Measurements from ENCODE around the gene ANO2.

The ANO2 gene

DNA sequence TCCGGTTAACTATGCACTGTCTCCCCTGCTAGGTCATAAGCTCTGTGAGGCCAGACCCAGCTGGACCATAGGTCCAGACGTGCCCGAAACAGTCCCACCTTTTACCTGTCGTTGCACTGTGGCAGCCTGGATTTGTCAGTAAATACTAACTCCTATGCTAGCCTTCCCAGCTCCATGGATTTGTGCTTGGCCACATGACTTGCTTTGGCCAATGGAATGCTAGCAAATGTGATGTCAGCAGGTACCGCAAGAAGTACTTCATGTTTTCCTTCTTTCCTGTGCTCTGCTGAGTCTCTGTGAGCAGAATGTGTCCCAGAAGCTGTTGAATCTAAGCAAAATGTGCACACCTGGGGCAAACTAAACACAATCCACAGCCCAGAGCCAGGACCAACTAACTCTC is 157.2 kb downstream of the ANO2 start:
- H3K4me1 ChIP-seq (ENCODE audit: insufficient read depth, insufficient read length): peaks cover 6% of the 10 kb centered on the region
- H3K36me3 ChIP-seq (ENCODE audit: insufficient read depth, insufficient read length, low read length): no peaks in the 10 kb centered on the region
- H3K4me3 ChIP-seq (ENCODE audit: insufficient read length, low read depth): no peak overlapping the region
- H3K9ac ChIP-seq (ENCODE audit: insufficient read length, low read depth): no peak overlapping the region
- no peak for DNase-seq (ENCODE audit: low read depth, low spot score)
- peaks cover 17% of the 10 kb centered on the region; the same call in 1 of the 2 replicates for H3K9me3 ChIP-seq (ENCODE audit: insufficient read depth, low read length)
- TF ChIP-seq YY1 (IDR thresholded peaks at IDR 0.05; ENCODE audit: insufficient read depth, insufficient read length) (no peak), SUZ12 (IDR thresholded peaks at IDR 0.05; ENCODE audit: extremely low read depth, insufficient read depth, insufficient read length) (no peak), ZNF274 (IDR thresholded peaks at IDR 0.05; ENCODE audit: low read depth, low read length) (no peak)
- no peaks in the 10 kb centered on the region for H3K27me3 ChIP-seq (ENCODE audit: insufficient read depth, insufficient read length)

DNA sequence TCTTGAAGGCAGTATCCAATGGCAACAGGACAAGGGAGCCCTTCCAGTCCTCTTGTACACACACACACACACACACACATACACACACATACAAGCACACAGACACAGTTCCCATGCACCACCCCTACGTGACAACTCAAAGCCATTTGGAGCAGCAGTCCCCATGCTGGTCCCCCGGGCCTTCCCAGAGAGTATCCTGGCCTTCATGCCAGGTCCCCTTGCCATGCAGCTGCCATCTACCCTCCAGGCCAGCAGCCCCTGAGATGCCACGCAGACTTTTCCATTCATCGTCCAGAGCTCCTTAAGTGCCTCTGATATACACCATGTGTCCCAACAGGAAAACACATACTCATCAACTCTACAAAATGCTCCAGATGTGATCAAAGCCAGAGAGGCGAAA is 159.5 kb downstream of the ANO2 start:
- Histone ChIP-seq H3K36me3 (ENCODE audit: insufficient read depth, insufficient read length, low read length) (no peaks in the 10 kb centered on the region), H3K27me3 (ENCODE audit: insufficient read depth, insufficient read length) (no peaks in the 10 kb centered on the region), H3K9me3 (ENCODE audit: insufficient read depth, low read length) (peaks cover 22% of the 10 kb centered on the region; the same call in 1 of the 2 replicates), H3K4me1 (ENCODE audit: insufficient read depth, insufficient read length) (peaks cover 4% of the 10 kb centered on the region), H3K9ac (ENCODE audit: insufficient read length, low read depth) (no peak overlapping the region), H3K4me3 (ENCODE audit: insufficient read length, low read depth) (no peak overlapping the region)
- no peak for DNase-seq (ENCODE audit: low read depth, low spot score)
- TF ChIP-seq SUZ12 (IDR thresholded peaks at IDR 0.05; ENCODE audit: extremely low read depth, insufficient read depth, insufficient read length) (no peak), ZNF274 (IDR thresholded peaks at IDR 0.05; ENCODE audit: low read depth, low read length) (no peak), YY1 (IDR thresholded peaks at IDR 0.05; ENCODE audit: insufficient read depth, insufficient read length) (no peak)

DNA sequence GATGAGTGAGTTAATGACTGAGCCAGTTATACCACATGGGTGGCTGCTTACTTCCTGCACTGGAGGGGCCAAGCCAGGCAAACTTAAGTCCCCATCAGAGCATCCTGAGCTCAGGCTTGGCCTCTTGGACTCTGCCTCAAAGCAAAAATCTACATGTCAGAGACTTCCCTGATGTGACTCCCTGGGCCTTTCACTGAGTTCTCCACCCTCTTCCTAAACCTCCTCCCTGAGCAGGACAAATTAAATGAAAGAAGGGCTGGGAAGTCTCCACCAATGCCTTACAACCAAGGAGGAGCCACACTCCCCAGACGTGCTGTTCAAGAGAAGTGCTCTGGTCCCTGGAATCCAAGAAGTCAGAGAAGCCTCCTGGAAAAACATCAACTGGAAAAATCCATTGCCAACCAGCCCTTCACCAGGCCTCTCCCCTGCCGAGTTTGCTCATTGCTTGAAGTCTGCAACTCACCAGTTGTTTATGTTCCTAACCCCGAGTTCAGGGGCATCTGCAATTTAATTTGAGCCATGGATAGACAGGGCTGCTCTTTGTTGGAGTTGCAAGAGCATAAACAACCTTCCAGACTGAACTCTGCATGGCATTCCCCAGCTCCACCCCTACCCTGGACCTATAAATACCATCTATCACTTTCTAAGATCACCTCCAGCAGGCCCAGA is 160.5 kb downstream of the ANO2 start:
- no peak for DNase-seq (ENCODE audit: low read depth, low spot score)
- Histone ChIP-seq H3K27me3 (ENCODE audit: insufficient read depth, insufficient read length) (no peaks in the 10 kb centered on the region), H3K4me1 (ENCODE audit: insufficient read depth, insufficient read length) (peaks cover 3% of the 10 kb centered on the region), H3K9ac (ENCODE audit: insufficient read length, low read depth) (no peak overlapping the region), H3K4me3 (ENCODE audit: insufficient read length, low read depth) (no peak overlapping the region), H3K9me3 (ENCODE audit: insufficient read depth, low read length) (peaks cover 22% of the 10 kb centered on the region; the same call in 1 of the 2 replicates), H3K36me3 (ENCODE audit: insufficient read depth, insufficient read length, low read length) (no peaks in the 10 kb centered on the region)
- no peak for TF ChIP-seq SUZ12 (IDR thresholded peaks at IDR 0.05; ENCODE audit: extremely low read depth, insufficient read depth, insufficient read length)
- no peak for TF ChIP-seq YY1 (IDR thresholded peaks at IDR 0.05; ENCODE audit: insufficient read depth, insufficient read length)
- TF ChIP-seq ZNF274 (IDR thresholded peaks at IDR 0.05; ENCODE audit: low read depth, low read length): no peak

DNA sequence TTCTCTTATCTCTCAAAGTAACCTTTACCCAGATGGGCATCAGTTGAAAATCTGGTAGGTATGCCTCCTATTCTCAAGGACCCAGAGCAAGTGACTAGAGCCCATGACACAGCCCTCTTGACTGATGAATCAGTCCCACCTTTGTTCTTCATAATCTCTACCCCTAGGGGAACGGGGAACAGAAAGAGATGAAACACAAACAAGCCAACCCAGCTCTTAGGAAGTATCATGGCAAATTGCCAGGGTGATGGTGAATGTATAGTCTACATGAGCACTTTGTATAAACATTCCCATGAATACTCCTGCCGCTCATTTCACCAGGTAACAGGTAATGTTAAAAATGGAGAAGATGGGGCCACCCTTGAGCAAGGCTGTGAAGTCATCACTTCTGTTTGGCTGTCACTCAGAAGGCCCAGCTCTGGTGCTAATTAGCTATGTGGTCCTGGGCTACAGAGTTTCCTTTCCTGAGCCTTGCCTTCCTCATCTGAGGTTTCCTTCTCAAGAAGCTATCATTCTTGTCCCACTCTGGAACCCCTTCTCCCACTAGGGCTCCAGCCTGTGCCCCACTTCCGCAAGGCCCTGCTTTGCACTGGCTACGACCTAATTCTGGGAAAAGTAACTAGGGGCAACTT is 161.7 kb downstream of the ANO2 start:
- H3K4me3 ChIP-seq (ENCODE audit: insufficient read length, low read depth): no peak overlapping the region
- DNase-seq (ENCODE audit: low read depth, low spot score): no peak
- H3K4me1 ChIP-seq (ENCODE audit: insufficient read depth, insufficient read length): no peaks in the 10 kb centered on the region
- H3K9ac ChIP-seq (ENCODE audit: insufficient read length, low read depth): no peak overlapping the region
- no peaks in the 10 kb centered on the region for H3K36me3 ChIP-seq (ENCODE audit: insufficient read depth, insufficient read length, low read length)
- H3K9me3 ChIP-seq (ENCODE audit: insufficient read depth, low read length): peaks cover 22% of the 10 kb centered on the region; the same call in 1 of the 2 replicates
- H3K27me3 ChIP-seq (ENCODE audit: insufficient read depth, insufficient read length): no peaks in the 10 kb centered on the region
- TF ChIP-seq ZNF274 (IDR thresholded peaks at IDR 0.05; ENCODE audit: low read depth, low read length) (no peak), YY1 (IDR thresholded peaks at IDR 0.05; ENCODE audit: insufficient read depth, insufficient read length) (no peak), SUZ12 (IDR thresholded peaks at IDR 0.05; ENCODE audit: extremely low read depth, insufficient read depth, insufficient read length) (no peak)

DNA sequence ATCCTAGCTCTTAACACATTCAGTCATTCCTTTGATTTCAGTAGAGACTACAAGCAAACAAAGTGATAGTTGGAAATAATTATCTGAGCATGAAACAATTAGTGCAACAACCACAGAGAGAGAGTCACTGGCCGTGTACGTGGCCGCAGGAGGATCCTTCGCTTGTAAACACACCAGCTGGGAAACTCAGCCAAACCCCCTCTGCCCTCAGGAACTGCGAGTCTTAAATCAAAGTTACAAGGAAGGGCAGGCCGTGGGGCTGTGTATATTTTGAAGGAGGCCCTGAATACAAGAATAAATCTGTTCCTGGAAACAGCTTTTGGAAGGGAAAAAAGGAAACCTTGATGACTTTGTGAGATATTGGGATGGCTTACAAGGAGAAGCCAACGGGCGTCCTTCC is 164.5 kb downstream of the ANO2 start:
- Histone ChIP-seq H3K9me3 (ENCODE audit: insufficient read depth, low read length) (peaks cover 22% of the 10 kb centered on the region; the same call in 1 of the 2 replicates), H3K4me1 (ENCODE audit: insufficient read depth, insufficient read length) (no peaks in the 10 kb centered on the region), H3K36me3 (ENCODE audit: insufficient read depth, insufficient read length, low read length) (no peaks in the 10 kb centered on the region), H3K9ac (ENCODE audit: insufficient read length, low read depth) (no peak overlapping the region), H3K4me3 (ENCODE audit: insufficient read length, low read depth) (no peak overlapping the region), H3K27me3 (ENCODE audit: insufficient read depth, insufficient read length) (no peaks in the 10 kb centered on the region)
- TF ChIP-seq SUZ12 (IDR thresholded peaks at IDR 0.05; ENCODE audit: extremely low read depth, insufficient read depth, insufficient read length): no peak
- DNase-seq (ENCODE audit: low read depth, low spot score): no peak

DNA sequence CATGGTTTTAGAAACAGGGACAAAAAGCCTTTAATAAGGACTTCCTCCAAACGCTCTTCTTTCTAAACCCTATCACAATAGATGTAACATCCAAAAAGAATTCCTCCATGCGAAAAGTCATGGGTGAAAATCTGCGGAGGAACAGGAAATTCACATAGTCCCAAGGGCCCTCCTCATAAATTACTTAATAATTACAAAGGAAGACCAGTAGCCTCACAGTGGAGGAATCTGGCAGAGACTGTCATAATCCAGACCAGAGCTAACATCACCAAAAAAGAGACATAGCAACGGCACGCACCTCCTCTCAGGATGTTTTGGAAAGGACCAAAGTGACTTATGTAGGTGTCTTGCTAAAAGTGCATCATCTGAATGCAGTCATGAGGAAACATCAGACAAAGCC is 165.7 kb downstream of the ANO2 start:
- no peaks in the 10 kb centered on the region for H3K36me3 ChIP-seq (ENCODE audit: insufficient read depth, insufficient read length, low read length)
- peaks cover 20% of the 10 kb centered on the region; the same call in 1 of the 2 replicates for H3K9me3 ChIP-seq (ENCODE audit: insufficient read depth, low read length)
- H3K27me3 ChIP-seq (ENCODE audit: insufficient read depth, insufficient read length): no peaks in the 10 kb centered on the region
- no peak overlapping the region for H3K4me3 ChIP-seq (ENCODE audit: insufficient read length, low read depth)
- H3K9ac ChIP-seq (ENCODE audit: insufficient read length, low read depth): no peak overlapping the region
- no peak for DNase-seq (ENCODE audit: low read depth, low spot score)
- TF ChIP-seq ZNF274 (IDR thresholded peaks at IDR 0.05; ENCODE audit: low read depth, low read length): no peak
- no peak for TF ChIP-seq YY1 (IDR thresholded peaks at IDR 0.05; ENCODE audit: insufficient read depth, insufficient read length)
- no peak for TF ChIP-seq SUZ12 (IDR thresholded peaks at IDR 0.05; ENCODE audit: extremely low read depth, insufficient read depth, insufficient read length)
- no peaks in the 10 kb centered on the region for H3K4me1 ChIP-seq (ENCODE audit: insufficient read depth, insufficient read length)

DNA sequence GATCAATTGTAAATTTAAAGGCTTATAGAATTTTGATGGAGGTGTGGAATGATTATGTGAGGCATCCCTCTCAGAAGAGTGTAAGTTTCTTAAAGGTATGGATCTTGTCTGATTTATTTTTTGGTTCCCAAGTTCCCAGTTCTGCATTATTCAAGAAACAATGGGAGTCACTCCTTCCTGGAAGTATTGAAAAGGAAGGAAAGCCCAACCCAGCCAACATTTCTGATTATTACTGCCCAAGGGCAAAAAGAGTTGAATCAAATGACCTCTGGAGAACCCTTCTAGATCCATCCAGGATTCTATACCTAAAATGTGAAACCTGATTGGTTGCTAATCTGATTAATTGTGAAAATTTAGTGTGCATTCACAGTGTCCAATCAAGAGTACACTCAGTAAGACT is 166.2 kb downstream of the ANO2 start:
- peaks cover 15% of the 10 kb centered on the region; the same call in 1 of the 2 replicates for H3K9me3 ChIP-seq (ENCODE audit: insufficient read depth, low read length)
- no peak overlapping the region for H3K9ac ChIP-seq (ENCODE audit: insufficient read length, low read depth)
- H3K4me1 ChIP-seq (ENCODE audit: insufficient read depth, insufficient read length): no peaks in the 10 kb centered on the region
- no peak for DNase-seq (ENCODE audit: low read depth, low spot score)
- no peaks in the 10 kb centered on the region for H3K36me3 ChIP-seq (ENCODE audit: insufficient read depth, insufficient read length, low read length)
- H3K4me3 ChIP-seq (ENCODE audit: insufficient read length, low read depth): no peak overlapping the region
- H3K27me3 ChIP-seq (ENCODE audit: insufficient read depth, insufficient read length): no peaks in the 10 kb centered on the region
- TF ChIP-seq ZNF274 (IDR thresholded peaks at IDR 0.05; ENCODE audit: low read depth, low read length) (no peak), YY1 (IDR thresholded peaks at IDR 0.05; ENCODE audit: insufficient read depth, insufficient read length) (no peak), SUZ12 (IDR thresholded peaks at IDR 0.05; ENCODE audit: extremely low read depth, insufficient read depth, insufficient read length) (no peak)
